HFFc6 (cell line): ENCODE data around the gene SLC17A5. TPM values are rescaled to one million over a fixed set of nuclear protein-coding genes. Genes with fewer than 3 reads are reported as not detected.

Experiments
- DNase-seq: peaks from one replicate; pipeline ENCODE4 v3.0.0-alpha.2; 2018
- H3K27ac Mint-ChIP-seq: 2 replicates; pipeline ENCODE4 v1.8.0; 2020; ENCODE audit warnings: mild to moderate bottlenecking, mixed read lengths
- H3K27me3 Mint-ChIP-seq: 2 replicates; pipeline ENCODE4 v1.8.0; 2021; ENCODE audit warnings: mild to moderate bottlenecking, moderate library complexity, mixed read lengths; ENCODE audit not compliant: insufficient read depth
- H3K36me3 Mint-ChIP-seq: 2 replicates; pipeline ENCODE4 v1.8.0; 2021; ENCODE audit warnings: low read depth, mixed read lengths
- H3K4me1 Mint-ChIP-seq: 2 replicates; pipeline ENCODE4 v1.8.0; 2020; ENCODE audit warnings: low read depth, mixed read lengths
- H3K4me3 Mint-ChIP-seq: 2 replicates; pipeline ENCODE4 v1.8.0; 2020; ENCODE audit warnings: mild to moderate bottlenecking, moderate library complexity, mixed read lengths
- H3K9me3 Mint-ChIP-seq: 2 replicates; pipeline ENCODE4 v1.8.0; 2020; ENCODE audit warnings: mild to moderate bottlenecking, mixed read lengths
- total RNA-seq, 6 experiments: library from RNA; stranded (reverse); fragmentation: NEBNext Ultra II Directional; extraction: Animal tissue kit (Norgen Biotek cat#: 25700); gene quantifications; 2 replicates in 1 of 6; 3 replicates in 5 of 6; pipeline ENCODE4 v1.2.3, GENCODE V29; 2021
- TF ChIP-seq, protein P1 (sequence below): fragments of 200-600 bp; sonication (generic); IDR thresholded peaks from 2 replicates; pipeline ENCODE4 v1.5.0; 2021; ENCODE audit warnings: antibody characterized with exemption, mild to moderate bottlenecking

SLC17A5 gene
- total RNA-seq, 6 experiments from 2014 or later, result 20.4 to 29.9 (median 26.8) TPM

DNA sequence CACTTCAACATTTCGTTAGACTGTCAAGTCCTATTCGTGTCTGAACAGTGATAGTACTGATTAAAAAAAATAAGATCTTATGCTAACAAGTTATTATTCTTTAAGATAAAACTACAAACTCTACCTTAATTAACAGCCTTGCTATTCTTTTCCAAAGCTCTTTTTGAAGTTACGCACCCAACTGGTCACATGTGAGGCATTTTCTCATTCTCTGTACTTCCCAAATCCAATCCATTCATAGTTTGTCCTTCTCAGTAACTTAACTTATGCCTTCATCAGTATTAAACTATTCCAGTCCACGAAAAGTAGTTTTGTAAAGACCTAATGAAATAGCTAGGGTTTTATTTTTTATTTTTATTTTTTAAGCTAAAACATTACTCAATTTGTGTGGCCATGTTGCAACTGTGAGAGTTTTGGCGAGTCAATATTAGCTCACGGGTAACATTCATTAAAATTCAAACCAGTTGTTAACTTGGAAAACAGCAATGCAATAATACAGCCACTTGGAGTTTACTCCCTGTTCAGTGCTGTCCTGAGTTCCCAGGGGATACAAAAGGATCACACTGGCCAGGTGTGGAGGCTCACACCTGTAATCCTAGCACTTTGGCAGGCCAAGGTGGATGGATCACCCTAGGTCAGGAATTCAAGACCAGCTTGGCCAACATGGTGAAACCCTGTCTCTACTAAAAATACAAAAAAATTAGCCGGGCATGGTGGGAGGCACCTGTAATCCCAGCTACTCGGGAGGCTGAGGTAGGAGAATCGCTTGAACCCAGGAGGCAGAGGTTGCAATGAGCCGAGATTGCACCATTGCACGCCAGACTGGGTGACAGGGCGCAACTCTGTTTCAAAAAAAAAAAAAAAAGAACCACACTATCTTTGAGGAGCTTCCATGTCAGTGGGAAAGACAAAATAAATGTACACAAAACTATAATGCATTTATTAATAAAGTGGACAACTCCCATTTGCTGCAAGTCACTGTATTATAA, 105.0 kb downstream of the SLC17A5 start:
- no peaks in the 10 kb centered on the region for H3K36me3 Mint-ChIP-seq
- no peak overlapping the region for H3K4me3 Mint-ChIP-seq

DNA sequence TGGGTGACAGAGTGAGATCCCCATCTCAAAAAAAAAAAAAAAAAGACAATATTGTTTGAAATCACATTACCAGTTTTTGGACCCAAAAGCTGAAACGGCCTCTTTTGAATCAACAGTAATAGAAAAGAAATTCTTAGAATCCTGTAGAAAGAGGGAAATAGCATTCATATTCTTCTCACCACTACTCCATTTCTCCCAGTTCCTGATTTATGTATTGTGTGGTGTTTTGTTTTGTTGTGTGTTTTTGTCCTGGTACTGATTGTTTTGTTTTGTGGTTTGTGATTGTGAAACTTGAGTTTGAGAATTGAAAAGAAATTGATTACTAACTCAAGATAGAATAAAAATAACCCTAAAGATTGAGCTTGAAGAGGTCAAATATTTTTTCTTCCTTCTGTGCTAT, 106.8 kb downstream of the SLC17A5 start:
- DNase-seq, result no peak
- Mint-ChIP-seq H3K4me3 (no peak overlapping the region), H3K27ac (no peak overlapping the region), H3K27me3 (no peaks in the 10 kb centered on the region; the same call in 1 of the 2 replicates), H3K36me3 (no peaks in the 10 kb centered on the region), H3K9me3 (no peaks in the 10 kb centered on the region), H3K4me1 (no peaks in the 10 kb centered on the region)
- TF ChIP-seq, protein P1, sequence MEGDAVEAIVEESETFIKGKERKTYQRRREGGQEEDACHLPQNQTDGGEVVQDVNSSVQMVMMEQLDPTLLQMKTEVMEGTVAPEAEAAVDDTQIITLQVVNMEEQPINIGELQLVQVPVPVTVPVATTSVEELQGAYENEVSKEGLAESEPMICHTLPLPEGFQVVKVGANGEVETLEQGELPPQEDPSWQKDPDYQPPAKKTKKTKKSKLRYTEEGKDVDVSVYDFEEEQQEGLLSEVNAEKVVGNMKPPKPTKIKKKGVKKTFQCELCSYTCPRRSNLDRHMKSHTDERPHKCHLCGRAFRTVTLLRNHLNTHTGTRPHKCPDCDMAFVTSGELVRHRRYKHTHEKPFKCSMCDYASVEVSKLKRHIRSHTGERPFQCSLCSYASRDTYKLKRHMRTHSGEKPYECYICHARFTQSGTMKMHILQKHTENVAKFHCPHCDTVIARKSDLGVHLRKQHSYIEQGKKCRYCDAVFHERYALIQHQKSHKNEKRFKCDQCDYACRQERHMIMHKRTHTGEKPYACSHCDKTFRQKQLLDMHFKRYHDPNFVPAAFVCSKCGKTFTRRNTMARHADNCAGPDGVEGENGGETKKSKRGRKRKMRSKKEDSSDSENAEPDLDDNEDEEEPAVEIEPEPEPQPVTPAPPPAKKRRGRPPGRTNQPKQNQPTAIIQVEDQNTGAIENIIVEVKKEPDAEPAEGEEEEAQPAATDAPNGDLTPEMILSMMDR, result no peak

More for the DNA sequence above, 105.0 kb downstream of the SLC17A5 start:
- Mint-ChIP-seq H3K4me1 (no peaks in the 10 kb centered on the region), H3K9me3 (no peaks in the 10 kb centered on the region), H3K27me3 (no peaks in the 10 kb centered on the region; the same call in 1 of the 2 replicates), H3K27ac (no peak overlapping the region)
- TF ChIP-seq, protein P1, result 0 out of 2 replicates have a peak, but pooled peaks have one; percentile 26
- no peak for DNase-seq

Other genes starting within 250 kb of the SLC17A5 start
- 1 to 10 TPM; 3.6 to 5.3 (median 5.0) TPM for gene CGAS, start 201.7 kb downstream of the SLC17A5 start, total RNA-seq
- 10 to 100 TPM; 18.5 to 28.2 (median 21.5) TPM for gene MTO1, start 192.3 kb downstream of the SLC17A5 start, total RNA-seq
- over 10,000 TPM in 4 of 6 experiments, 1,000 to 10,000 TPM in 2; 8,709 to 10,268 (median 10,123) TPM for gene EEF1A1, start 133.0 kb downstream of the SLC17A5 start, total RNA-seq
- gene CD109, start 42.2 kb upstream of the SLC17A5 start, total RNA-seq, result 10 to 100 TPM; 32.5 to 56.3 (median 48.9) TPM